Measurements from ENCODE around the gene CEP85. TPM values are rescaled to one million over a fixed set of nuclear protein-coding genes. Genes with fewer than 3 reads are reported as not detected.

The CEP85 gene
- total and polyA plus RNA-seq, 4 donors: 2.6 to 14.6 (median 5.3) TPM

DNA sequence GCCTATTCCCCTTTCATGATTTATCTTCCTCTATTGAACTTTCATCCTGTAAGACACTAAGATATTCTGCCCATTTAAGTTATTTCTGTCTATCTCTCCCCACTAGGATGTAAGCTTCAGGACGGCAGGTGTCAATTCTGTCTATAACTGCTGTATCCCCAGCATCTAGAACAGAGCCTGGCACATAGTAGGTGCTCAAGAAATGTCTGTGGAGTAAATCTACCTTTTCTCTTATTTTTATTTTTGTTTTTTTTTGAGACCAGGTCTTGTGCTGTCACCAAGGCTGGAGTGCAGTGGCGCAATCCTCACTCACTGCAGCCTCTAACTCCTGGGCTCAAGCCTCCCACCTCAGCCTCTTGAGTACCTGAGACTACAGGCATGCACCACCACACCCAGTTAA is 89.4 kb downstream of the CEP85 start:
- no peak for DNase-seq (ENCODE audit: low spot score)
- WGBS: 96% methylated on average over 2 of the region's 2 CpGs
- peaks cover 0 to 5% (median 0%) of the 10 kb centered on the region in 4 donors for H3K4me1 ChIP-seq (ENCODE audit: control insufficient read depth in 4 of 4, insufficient read depth in 4 of 4, low read length in 3 of 4)
- no peak overlapping the region for H3K4me3 ChIP-seq (ENCODE audit: low read depth in 1 of 3, low read length in 3 of 3)
- H3K9me3 ChIP-seq (ENCODE audit: control insufficient read depth in 4 of 4, low read length in 3 of 4): no peaks in the 10 kb centered on the region
- H3K36me3 ChIP-seq (ENCODE audit: control insufficient read depth in 4 of 4, insufficient read depth in 3 of 4, low read depth in 1 of 4, low read length in 3 of 4): no peaks in the 10 kb centered on the region
- no peak for TF ChIP-seq YY1 (IDR thresholded peaks at IDR 0.05)
- no peak for TF ChIP-seq NR2F2 (IDR thresholded peaks at IDR 0.05)
- TF ChIP-seq EGR1 (IDR thresholded peaks at IDR 0.05; ENCODE audit: low read depth in 2 of 2): no peak
- H3K9ac ChIP-seq (ENCODE audit: low read depth in 1 of 2, low read length in 2 of 2): no peak overlapping the region
- no peaks in the 10 kb centered on the region for H3K27me3 ChIP-seq (ENCODE audit: control insufficient read depth in 4 of 4, insufficient read depth in 4 of 4, low read length in 3 of 4)
- no peak overlapping the region for H3K27ac ChIP-seq (ENCODE audit: low read depth in 1 of 2, low read length in 2 of 2)

DNA sequence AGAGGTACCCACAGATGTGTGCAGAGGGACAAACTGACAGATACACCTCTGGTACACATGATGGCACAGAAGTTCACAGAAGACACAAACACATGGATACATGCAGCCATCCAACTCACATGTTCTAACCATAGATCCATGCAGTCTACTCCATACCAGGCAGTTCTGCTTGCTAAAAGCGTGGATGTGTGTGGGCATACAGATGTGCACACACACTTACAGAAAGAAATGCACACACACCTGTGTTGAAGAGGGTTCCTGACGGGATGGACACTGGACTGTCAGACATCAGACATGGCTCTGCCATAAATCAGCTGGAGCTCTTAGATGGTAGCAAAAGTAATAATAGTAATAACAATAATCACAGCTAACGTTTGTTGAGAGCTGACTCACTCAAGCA is 90.5 kb downstream of the CEP85 start:
- Histone ChIP-seq H3K9me3 (ENCODE audit: control insufficient read depth in 4 of 4, low read length in 3 of 4) (no peaks in the 10 kb centered on the region), H3K4me1 (ENCODE audit: control insufficient read depth in 4 of 4, insufficient read depth in 4 of 4, low read length in 3 of 4) (peaks cover 0 to 5% (median 0%) of the 10 kb centered on the region in 4 donors), H3K27ac (ENCODE audit: low read depth in 1 of 2, low read length in 2 of 2) (no peak overlapping the region), H3K36me3 (ENCODE audit: control insufficient read depth in 4 of 4, insufficient read depth in 3 of 4, low read depth in 1 of 4, low read length in 3 of 4) (no peaks in the 10 kb centered on the region), H3K4me3 (ENCODE audit: low read depth in 1 of 3, low read length in 3 of 3) (no peak overlapping the region), H3K9ac (ENCODE audit: low read depth in 1 of 2, low read length in 2 of 2) (no peak overlapping the region), H3K27me3 (ENCODE audit: control insufficient read depth in 4 of 4, insufficient read depth in 4 of 4, low read length in 3 of 4) (no peaks in the 10 kb centered on the region)
- 81% methylated on average over 3 of the region's 3 CpGs for WGBS
- TF ChIP-seq EGR1 (IDR thresholded peaks at IDR 0.05; ENCODE audit: low read depth in 2 of 2) (no peak), FOXA1 (IDR thresholded peaks at IDR 0.05) (no peak), FOXA2 (IDR thresholded peaks at IDR 0.05) (no peak), YY1 (IDR thresholded peaks at IDR 0.05) (no peak), HNF4G (IDR thresholded peaks at IDR 0.05) (no peak), JUND (IDR thresholded peaks at IDR 0.05) (no peak), RAD21 (IDR thresholded peaks at IDR 0.05) (no peak), HNF4A (conservative IDR thresholded peaks at IDR 0.05) (no peak), REST (IDR thresholded peaks at IDR 0.05) (no peak), NR2F2 (IDR thresholded peaks at IDR 0.05) (no peak), SP1 (IDR thresholded peaks at IDR 0.05) (no peak), GABPA (IDR thresholded peaks at IDR 0.05 in 1 of 2, conservative IDR thresholded peaks at IDR 0.05 in 1 of 2) (no peak)
- TF ChIP-seq, protein P1, sequence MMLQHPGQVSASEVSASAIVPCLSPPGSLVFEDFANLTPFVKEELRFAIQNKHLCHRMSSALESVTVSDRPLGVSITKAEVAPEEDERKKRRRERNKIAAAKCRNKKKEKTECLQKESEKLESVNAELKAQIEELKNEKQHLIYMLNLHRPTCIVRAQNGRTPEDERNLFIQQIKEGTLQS (IDR thresholded peaks at IDR 0.05): no peak
- TF ChIP-seq, protein P2, sequence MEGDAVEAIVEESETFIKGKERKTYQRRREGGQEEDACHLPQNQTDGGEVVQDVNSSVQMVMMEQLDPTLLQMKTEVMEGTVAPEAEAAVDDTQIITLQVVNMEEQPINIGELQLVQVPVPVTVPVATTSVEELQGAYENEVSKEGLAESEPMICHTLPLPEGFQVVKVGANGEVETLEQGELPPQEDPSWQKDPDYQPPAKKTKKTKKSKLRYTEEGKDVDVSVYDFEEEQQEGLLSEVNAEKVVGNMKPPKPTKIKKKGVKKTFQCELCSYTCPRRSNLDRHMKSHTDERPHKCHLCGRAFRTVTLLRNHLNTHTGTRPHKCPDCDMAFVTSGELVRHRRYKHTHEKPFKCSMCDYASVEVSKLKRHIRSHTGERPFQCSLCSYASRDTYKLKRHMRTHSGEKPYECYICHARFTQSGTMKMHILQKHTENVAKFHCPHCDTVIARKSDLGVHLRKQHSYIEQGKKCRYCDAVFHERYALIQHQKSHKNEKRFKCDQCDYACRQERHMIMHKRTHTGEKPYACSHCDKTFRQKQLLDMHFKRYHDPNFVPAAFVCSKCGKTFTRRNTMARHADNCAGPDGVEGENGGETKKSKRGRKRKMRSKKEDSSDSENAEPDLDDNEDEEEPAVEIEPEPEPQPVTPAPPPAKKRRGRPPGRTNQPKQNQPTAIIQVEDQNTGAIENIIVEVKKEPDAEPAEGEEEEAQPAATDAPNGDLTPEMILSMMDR (IDR thresholded peaks at IDR 0.05; ENCODE audit: low read depth, low read length, missing input control): no peak
- TF ChIP-seq, protein P3, sequence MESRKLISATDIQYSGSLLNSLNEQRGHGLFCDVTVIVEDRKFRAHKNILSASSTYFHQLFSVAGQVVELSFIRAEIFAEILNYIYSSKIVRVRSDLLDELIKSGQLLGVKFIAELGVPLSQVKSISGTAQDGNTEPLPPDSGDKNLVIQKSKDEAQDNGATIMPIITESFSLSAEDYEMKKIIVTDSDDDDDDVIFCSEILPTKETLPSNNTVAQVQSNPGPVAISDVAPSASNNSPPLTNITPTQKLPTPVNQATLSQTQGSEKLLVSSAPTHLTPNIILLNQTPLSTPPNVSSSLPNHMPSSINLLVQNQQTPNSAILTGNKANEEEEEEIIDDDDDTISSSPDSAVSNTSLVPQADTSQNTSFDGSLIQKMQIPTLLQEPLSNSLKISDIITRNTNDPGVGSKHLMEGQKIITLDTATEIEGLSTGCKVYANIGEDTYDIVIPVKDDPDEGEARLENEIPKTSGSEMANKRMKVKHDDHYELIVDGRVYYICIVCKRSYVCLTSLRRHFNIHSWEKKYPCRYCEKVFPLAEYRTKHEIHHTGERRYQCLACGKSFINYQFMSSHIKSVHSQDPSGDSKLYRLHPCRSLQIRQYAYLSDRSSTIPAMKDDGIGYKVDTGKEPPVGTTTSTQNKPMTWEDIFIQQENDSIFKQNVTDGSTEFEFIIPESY (IDR thresholded peaks at IDR 0.05): no peak
- TF ChIP-seq, protein P4, sequence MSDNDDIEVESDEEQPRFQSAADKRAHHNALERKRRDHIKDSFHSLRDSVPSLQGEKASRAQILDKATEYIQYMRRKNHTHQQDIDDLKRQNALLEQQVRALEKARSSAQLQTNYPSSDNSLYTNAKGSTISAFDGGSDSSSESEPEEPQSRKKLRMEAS (IDR thresholded peaks at IDR 0.05): no peak
- no peak for DNase-seq (ENCODE audit: low spot score)
